Esophagus squamous epithelium (tissue), 4 donors: ENCODE data around the gene SERINC5.

Experiments
- POLR2A ChIP-seq, 4 donors: fragments of 450-650 bp; IDR thresholded peaks; one replicate each; pipeline ENCODE4 v1.6.1; 2017; ENCODE audit warnings: antibody characterized with exemption in 4 of 4, mild to moderate bottlenecking in 4 of 4, moderate library complexity in 3 of 4
- TF ChIP-seq, protein P1 (sequence below), 6 experiments: fragments of 450-650 bp in 4 of 6; fragments of 200-600 bp in 2 of 6; sonication (generic) in 2 of 6; IDR thresholded peaks; one replicate each; pipeline ENCODE4 v1.5.1; 2016 to 2019; ENCODE audit warnings: antibody characterized with exemption in 6 of 6, mild to moderate bottlenecking in 4 of 6, moderate library complexity in 4 of 6

DNA sequence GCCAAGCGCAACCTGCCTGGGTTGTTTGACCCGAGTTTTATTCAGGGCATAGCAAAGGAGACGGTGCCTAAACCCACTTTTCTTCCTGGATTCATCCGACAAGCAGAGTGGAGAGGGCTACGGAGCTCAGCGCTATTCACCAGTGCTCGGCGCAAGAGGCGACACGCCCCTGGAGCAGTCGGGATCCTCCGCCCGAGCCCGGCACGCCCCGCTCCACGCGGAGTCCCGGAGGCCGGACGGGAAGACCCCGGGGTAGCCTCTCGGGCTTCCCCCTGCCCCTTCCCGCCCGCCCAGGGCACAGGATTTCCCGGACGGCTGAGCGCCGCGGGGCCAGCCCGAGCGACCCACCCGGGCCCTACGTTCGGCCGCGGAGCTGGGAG, 427 bp downstream of the SERINC5 start:
- TF ChIP-seq, protein P1, sequence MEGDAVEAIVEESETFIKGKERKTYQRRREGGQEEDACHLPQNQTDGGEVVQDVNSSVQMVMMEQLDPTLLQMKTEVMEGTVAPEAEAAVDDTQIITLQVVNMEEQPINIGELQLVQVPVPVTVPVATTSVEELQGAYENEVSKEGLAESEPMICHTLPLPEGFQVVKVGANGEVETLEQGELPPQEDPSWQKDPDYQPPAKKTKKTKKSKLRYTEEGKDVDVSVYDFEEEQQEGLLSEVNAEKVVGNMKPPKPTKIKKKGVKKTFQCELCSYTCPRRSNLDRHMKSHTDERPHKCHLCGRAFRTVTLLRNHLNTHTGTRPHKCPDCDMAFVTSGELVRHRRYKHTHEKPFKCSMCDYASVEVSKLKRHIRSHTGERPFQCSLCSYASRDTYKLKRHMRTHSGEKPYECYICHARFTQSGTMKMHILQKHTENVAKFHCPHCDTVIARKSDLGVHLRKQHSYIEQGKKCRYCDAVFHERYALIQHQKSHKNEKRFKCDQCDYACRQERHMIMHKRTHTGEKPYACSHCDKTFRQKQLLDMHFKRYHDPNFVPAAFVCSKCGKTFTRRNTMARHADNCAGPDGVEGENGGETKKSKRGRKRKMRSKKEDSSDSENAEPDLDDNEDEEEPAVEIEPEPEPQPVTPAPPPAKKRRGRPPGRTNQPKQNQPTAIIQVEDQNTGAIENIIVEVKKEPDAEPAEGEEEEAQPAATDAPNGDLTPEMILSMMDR (IDR thresholded peaks at IDR 0.05): no peak
- no peak for TF ChIP-seq POLR2A (IDR thresholded peaks at IDR 0.05)
